CD4-positive, CD25-positive, alpha-beta regulatory T cell (primary cell): ENCODE results near the gene RAB17. TPM values are rescaled to one million over a fixed set of nuclear protein-coding genes. Genes with fewer than 3 reads are reported as not detected.

Experiments
- ATAC-seq, 2 donors: fragments of 150-1000 bp; cut with Tn5 transposase; one replicate each; pipeline ENCODE4 v1.10.0; 2021; ENCODE audit warnings: low read depth in 2 of 2, moderate number of reproducible peaks in 2 of 2, moderate library complexity in 1 of 2
- DNase-seq, 3 donors: peaks; one replicate each; pipeline versions ENCODE4 v3.0.0 to v3.0.0-alpha.2; 2012 to 2022; ENCODE audit warnings: mixed read lengths in 1 of 3
- H3K27ac ChIP-seq: one replicate; pipeline ENCODE4 v1.7.0; 2013; ENCODE audit warnings: mild to moderate bottlenecking, low read length; ENCODE audit not compliant: insufficient read depth, poor library complexity, severe bottlenecking
- H3K27me3 ChIP-seq: one replicate; pipeline ENCODE4 v1.7.0; 2013; ENCODE audit warnings: low read length; ENCODE audit not compliant: control insufficient read depth, insufficient read depth
- H3K36me3 ChIP-seq: one replicate; pipeline ENCODE4 v1.7.0; 2013; ENCODE audit warnings: mild to moderate bottlenecking, low read length, moderate library complexity; ENCODE audit not compliant: control insufficient read depth, insufficient read depth
- H3K4me1 ChIP-seq: 2 replicates; pipeline ENCODE4 v1.7.0; 2013; ENCODE audit warnings: mild to moderate bottlenecking, low read length; ENCODE audit not compliant: insufficient read depth, control insufficient read depth, poor library complexity, severe bottlenecking
- H3K4me3 ChIP-seq: one replicate; pipeline ENCODE4 v1.7.0; 2013; ENCODE audit warnings: low read depth, mild to moderate bottlenecking, low read length, moderate library complexity
- H3K9me3 ChIP-seq, 2 experiments: 1 replicate in 1 of 2; 2 replicates in 1 of 2; pipeline ENCODE4 v1.7.0; 2013; ENCODE audit warnings: low read length in 2 of 2, mild to moderate bottlenecking in 1 of 2, moderate library complexity in 1 of 2; ENCODE audit not compliant: control insufficient read depth in 2 of 2
- H3K27ac Mint-ChIP-seq, 3 donors: one replicate each; pipeline ENCODE4 v1.8.0; 2020 to 2022; ENCODE audit warnings: mild to moderate bottlenecking in 3 of 3, mixed read lengths in 3 of 3, moderate library complexity in 2 of 3
- H3K27me3 Mint-ChIP-seq: one replicate; pipeline ENCODE4 v1.8.0; 2022; ENCODE audit warnings: mild to moderate bottlenecking, mixed read lengths
- H3K36me3 Mint-ChIP-seq: one replicate; pipeline ENCODE4 v1.8.0; 2020; ENCODE audit warnings: mixed read lengths
- H3K4me1 Mint-ChIP-seq, 4 donors: one replicate each; pipeline ENCODE4 v1.8.0; 2020 to 2022; ENCODE audit warnings: mixed read lengths in 4 of 4, mild to moderate bottlenecking in 1 of 4
- H3K4me3 Mint-ChIP-seq, 4 donors: one replicate each; pipeline ENCODE4 v1.8.0; 2020 to 2022; ENCODE audit warnings: mild to moderate bottlenecking in 4 of 4, mixed read lengths in 4 of 4, moderate library complexity in 3 of 4
- H3K9me3 Mint-ChIP-seq, 7 donors: one replicate each; pipeline ENCODE4 v1.8.0; 2020 to 2022; ENCODE audit warnings: mixed read lengths in 7 of 7, mild to moderate bottlenecking in 3 of 7, moderate library complexity in 2 of 7
- polyA plus RNA-seq, 4 donors: library from polyadenylated mRNA; unstranded; fragments of 300-500 nt; fragmentation: Illumina TruSeq; gene quantifications; one replicate each; pipeline ENCODE4 v1.2.3, GENCODE V29; 2021
- total RNA-seq: library from RNA; stranded (reverse); gene quantifications from one replicate; pipeline ENCODE4 v1.2.3, GENCODE V29; 2022

Gene RAB17
- total and polyA plus RNA-seq, 5 donors from 2014 or later = not detected

DNA sequence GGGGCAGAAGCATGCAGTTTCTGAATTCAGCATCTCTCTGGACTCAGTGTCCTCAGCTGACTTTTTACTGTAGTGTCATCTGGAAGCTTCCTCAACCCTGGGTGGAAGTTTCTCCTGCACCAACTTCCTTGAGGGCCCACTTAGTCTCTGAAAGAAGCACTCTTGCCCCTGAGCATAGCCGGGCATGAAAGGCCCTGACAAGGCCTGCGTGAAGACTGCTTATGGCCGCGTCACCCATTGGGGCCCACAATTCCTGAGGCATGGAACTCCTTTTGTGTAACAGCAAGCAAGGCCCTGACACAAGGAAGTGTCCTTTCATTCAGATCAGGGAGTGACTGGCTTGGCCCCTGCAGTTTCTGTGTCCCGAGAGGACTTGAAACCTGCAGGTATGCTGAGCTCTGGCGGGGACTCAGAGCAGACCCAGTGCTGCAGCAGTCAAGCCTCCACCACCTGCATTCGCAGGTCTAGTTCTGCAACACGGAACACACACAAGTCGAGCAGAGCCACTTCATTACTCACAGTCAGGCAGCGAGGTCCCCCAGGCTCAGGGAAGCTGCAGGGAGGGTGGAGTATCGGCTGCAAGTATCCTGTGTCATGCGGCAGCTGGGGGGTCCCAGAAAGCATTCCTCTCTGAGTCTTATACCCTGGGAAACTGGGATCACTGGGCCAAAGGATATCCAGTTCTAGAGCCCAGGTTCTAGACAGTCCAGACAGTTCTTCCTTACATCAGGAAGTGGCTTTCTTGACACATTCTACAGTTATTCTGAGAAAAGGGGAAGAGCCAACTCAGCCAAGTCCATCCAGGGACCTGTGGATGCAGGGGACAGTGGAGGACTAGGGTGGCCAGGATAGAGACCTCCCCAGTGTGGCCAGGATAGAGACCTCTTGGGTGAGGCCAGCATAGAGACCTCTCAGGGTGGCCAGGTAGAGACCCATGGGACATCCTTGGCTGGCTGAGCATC lies 59.8 kb downstream of the RAB17 start:
- Mint-ChIP-seq H3K9me3 (no peaks in the 10 kb centered on the region), H3K4me1 (no peaks in the 10 kb centered on the region), H3K27ac (peak overlapping the region in 1 of 3 donors; percentile 28), H3K4me3 (no peak overlapping the region), H3K36me3 (no peaks in the 10 kb centered on the region), H3K27me3 (peaks cover 1% of the 10 kb centered on the region)
- ATAC-seq (no peak), DNase-seq (no peak)
- Histone ChIP-seq H3K4me3 (no peak overlapping the region), H3K9me3 (no peaks in the 10 kb centered on the region), H3K27ac (no peak overlapping the region), H3K27me3 (no peaks in the 10 kb centered on the region), H3K4me1 (no peaks in the 10 kb centered on the region), H3K36me3 (no peaks in the 10 kb centered on the region)

DNA sequence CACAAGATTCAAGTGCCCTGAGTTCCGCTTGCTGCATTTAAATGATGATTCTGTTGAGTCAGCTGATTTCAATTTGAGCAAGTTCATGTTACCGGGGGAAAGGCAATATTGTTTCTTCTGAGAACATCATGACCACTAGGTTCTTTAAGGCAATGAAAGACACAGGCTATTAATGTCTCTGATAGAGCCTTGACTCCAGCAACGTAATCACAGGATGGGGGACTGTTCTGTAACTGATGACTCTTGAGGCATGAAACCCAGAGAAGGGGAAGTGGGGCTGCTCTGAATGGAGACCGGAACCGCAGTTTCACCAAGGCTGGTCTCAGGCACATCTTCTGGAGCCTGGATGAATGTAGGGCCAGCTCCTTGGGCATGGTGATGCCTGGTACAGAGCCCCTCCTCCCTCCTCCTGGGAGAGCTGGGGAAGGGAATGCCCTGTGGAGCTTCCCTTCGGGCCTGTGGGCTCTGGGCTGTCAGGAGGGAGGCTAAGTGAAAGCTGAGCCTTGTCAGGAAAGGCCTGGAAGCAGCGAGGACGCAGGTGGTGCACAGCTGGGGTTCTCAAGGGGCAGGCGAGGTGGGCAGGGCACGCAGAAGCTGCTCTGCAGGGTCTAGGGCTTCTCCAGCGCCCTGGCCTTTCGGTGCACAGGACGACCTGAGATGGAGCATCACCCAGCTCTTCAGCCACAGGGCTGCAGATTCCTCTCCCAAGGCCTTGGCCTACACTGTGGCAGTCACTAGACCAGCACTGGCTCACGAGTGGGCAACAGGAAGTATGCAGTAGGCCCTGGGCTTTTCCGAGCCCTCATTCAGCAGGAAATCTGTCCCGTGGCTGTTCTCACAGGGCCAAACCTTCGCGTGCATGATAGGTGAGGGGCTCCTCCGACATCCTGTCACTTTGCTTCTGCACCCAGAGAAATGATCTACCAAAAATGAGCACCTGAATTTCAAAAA lies 60.8 kb downstream of the RAB17 start:
- ATAC-seq (no peak), DNase-seq (no peak)
- Mint-ChIP-seq H3K4me3 (no peak overlapping the region), H3K27ac (no peak overlapping the region), H3K9me3 (no peaks in the 10 kb centered on the region), H3K27me3 (no peaks in the 10 kb centered on the region), H3K36me3 (no peaks in the 10 kb centered on the region), H3K4me1 (no peaks in the 10 kb centered on the region)
- Histone ChIP-seq H3K27ac (no peak overlapping the region), H3K4me3 (no peak overlapping the region), H3K27me3 (no peaks in the 10 kb centered on the region), H3K4me1 (no peaks in the 10 kb centered on the region), H3K36me3 (no peaks in the 10 kb centered on the region), H3K9me3 (no peaks in the 10 kb centered on the region)

DNA sequence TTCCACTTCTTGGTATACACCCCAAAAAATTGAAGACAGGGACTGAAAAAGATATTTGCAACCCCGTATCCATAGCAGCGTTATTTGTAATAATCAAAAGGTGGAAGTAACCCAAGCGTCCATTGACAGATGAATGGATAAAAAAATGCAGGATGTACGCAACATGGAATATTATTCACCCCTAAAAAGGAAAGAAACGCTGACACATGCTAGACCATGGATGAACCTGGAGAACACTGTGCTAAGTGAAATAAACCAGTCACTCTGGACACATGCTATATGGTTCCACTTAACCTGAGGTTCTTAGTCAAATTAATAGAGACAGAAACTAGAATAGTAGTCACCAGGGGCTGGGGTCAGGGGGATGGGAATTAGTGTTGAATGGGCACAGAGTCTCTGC lies 62.8 kb downstream of the RAB17 start:
- H3K27ac ChIP-seq = no peak overlapping the region
- no peaks in the 10 kb centered on the region for H3K27me3 ChIP-seq
- no peaks in the 10 kb centered on the region for H3K9me3 Mint-ChIP-seq
- no peak for DNase-seq
- no peak overlapping the region for H3K4me3 Mint-ChIP-seq
- no peaks in the 10 kb centered on the region for H3K36me3 Mint-ChIP-seq
- H3K9me3 ChIP-seq = no peaks in the 10 kb centered on the region
- ATAC-seq = no peak
- H3K27ac Mint-ChIP-seq = no peak overlapping the region
- no peak overlapping the region for H3K4me3 ChIP-seq
- H3K4me1 ChIP-seq = no peaks in the 10 kb centered on the region
- H3K36me3 ChIP-seq = no peaks in the 10 kb centered on the region
- no peaks in the 10 kb centered on the region for H3K27me3 Mint-ChIP-seq
- no peaks in the 10 kb centered on the region for H3K4me1 Mint-ChIP-seq

DNA sequence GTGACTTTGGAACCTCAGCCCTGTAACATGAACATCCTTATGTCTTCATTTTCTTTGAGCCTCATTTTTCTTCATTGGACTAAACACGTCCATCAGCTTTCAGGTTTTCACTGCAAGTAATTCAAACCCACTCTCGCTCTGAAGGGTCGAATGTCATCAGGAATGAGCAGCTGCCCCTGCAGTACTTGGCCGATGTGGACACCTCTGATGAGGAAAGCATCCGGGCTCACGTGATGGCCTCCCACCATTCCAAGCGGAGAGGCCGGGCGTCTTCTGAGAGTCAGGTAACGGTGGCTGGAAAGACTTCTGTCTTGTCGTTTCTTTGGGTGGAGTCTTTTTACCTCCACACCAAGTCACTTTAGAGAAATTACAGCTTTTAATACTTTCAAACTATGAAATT lies 63.3 kb downstream of the RAB17 start:
- H3K36me3 ChIP-seq = no peaks in the 10 kb centered on the region
- DNase-seq = no peak
- Mint-ChIP-seq H3K27ac (no peak overlapping the region), H3K4me3 (no peak overlapping the region), H3K27me3 (no peaks in the 10 kb centered on the region), H3K9me3 (no peaks in the 10 kb centered on the region), H3K4me1 (no peaks in the 10 kb centered on the region), H3K36me3 (no peaks in the 10 kb centered on the region)
- no peak for ATAC-seq
- H3K27me3 ChIP-seq = no peaks in the 10 kb centered on the region
- no peaks in the 10 kb centered on the region for H3K9me3 ChIP-seq
- H3K4me3 ChIP-seq = no peak overlapping the region
- no peaks in the 10 kb centered on the region for H3K4me1 ChIP-seq
- no peak overlapping the region for H3K27ac ChIP-seq

DNA sequence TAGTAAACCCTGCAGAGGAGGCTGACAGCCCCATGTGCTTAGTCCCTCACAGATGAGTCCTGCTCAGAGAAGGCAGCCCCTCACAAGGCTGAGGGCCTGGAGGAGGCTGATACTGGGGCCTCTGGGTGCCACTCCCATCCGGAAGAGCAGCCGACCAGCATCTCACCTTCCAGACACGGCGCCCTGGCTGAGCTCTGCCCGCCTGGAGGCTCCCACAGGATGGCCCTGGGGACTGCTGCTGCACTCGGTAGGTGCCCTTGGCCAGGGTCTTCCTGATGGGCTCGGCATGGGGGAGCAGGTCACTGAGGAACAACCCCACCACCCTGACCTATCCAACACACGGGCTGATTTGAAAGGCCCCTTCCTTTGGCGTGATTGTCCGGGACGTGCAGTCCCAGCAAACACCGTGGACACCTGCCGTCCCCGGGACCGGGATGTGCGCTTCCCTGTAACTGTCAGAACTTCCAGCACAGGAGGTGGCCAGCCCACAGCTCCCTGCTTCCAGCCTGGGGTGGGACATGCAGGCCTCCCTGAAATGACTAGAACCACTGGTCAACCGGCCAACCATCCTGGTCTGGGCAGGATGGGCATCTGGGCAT lies 64.9 kb downstream of the RAB17 start:
- Histone ChIP-seq H3K36me3 (no peaks in the 10 kb centered on the region), H3K9me3 (no peaks in the 10 kb centered on the region), H3K4me3 (no peak overlapping the region), H3K4me1 (no peaks in the 10 kb centered on the region), H3K27me3 (no peaks in the 10 kb centered on the region), H3K27ac (no peak overlapping the region)
- Mint-ChIP-seq H3K9me3 (no peaks in the 10 kb centered on the region), H3K4me1 (no peaks in the 10 kb centered on the region), H3K27me3 (no peaks in the 10 kb centered on the region), H3K4me3 (no peak overlapping the region), H3K36me3 (no peaks in the 10 kb centered on the region), H3K27ac (no peak overlapping the region)
- ATAC-seq (no peak), DNase-seq (no peak)

DNA sequence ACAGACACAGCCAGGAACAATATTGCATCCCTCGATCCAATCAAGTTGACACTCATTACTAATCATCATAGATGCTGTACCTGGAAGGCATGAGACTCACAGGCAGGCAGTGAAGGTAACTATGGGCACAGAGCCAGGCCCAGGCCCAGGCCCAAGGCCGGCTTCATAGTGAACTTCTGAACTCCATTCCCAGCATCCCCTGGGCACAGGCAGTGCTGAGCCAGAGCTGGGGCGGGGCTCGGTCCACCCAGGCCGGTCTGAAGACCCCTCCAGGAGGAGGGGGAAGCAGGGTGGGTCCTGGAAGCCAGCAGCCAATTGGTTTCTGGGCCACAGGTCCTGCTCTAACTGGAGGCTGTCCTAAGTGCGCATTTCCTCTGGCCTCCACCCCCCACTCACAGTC lies 65.9 kb downstream of the RAB17 start:
- ATAC-seq (no peak), DNase-seq (no peak)
- H3K4me1 ChIP-seq = no peaks in the 10 kb centered on the region
- Mint-ChIP-seq H3K4me1 (no peaks in the 10 kb centered on the region), H3K4me3 (no peak overlapping the region), H3K27ac (no peak overlapping the region), H3K27me3 (no peaks in the 10 kb centered on the region), H3K36me3 (no peaks in the 10 kb centered on the region), H3K9me3 (no peaks in the 10 kb centered on the region)
- H3K4me3 ChIP-seq = no peak overlapping the region
- H3K27ac ChIP-seq = no peak overlapping the region
- H3K9me3 ChIP-seq = no peaks in the 10 kb centered on the region
- H3K36me3 ChIP-seq = no peaks in the 10 kb centered on the region
- H3K27me3 ChIP-seq = no peaks in the 10 kb centered on the region
